ACHN (cell line): ENCODE results near the gene GPR152.

Source experiments
- DNase-seq: peaks from one replicate; pipeline ENCODE4 v3.0.0-alpha.2; 2015
- in situ Hi-C: cut with HindIII; loops from 2 replicates; pipeline ENCODE4 v1.10.0; 2017; ENCODE audit warnings: low sequenced_read_pairs, low pct_ligation_motif_present, low pct_unique_long_range_greater_than_20kb

The GPR152 gene

GRCh38 chr11:67452141-67452952 lies at the start of gene GPR152:
Gene GPR152, minus strand, starts transcription at chr11:67452729. Its CDS starts 5 bp downstream, at chr11:67452724.
- no peak for DNase-seq

GRCh38 chr11:67501854-67502253 lies 49.3 kb upstream of the GPR152 start:
- DNase-seq = no peak
- in situ Hi-C loops = no loop called here

More at GRCh38 chr11:67452141-67452952, at the start of gene GPR152:
- in situ Hi-C loops = no loop called here

GRCh38 chr11:67500831-67501715 lies 48.5 kb upstream of the GPR152 start:
- DNase-seq = no peak
- in situ Hi-C loops = no loop called here

- in situ Hi-C loops = no loop called here
- no peak for DNase-seq
Observed at GRCh38 chr11:67500484-67500821, 47.9 kb upstream of the GPR152 start.

- in situ Hi-C loops = no loop called here
Observed at GRCh38 chr11:67499808-67500483, 47.4 kb upstream of the GPR152 start.

GRCh38 chr11:67498544-67498972 lies 46.0 kb upstream of the GPR152 start:
- in situ Hi-C loops = no loop called here
- DNase-seq = no peak

More at GRCh38 chr11:67499808-67500483, 47.4 kb upstream of the GPR152 start:
- DNase-seq = no peak

- in situ Hi-C loops = no loop called here
- no peak for DNase-seq
Observed at GRCh38 chr11:67497656-67498291, 45.2 kb upstream of the GPR152 start.

- no peak for DNase-seq
- in situ Hi-C loops = no loop called here
Observed at GRCh38 chr11:67496113-67496512, 43.6 kb upstream of the GPR152 start.

- in situ Hi-C loops = no loop called here
Observed at GRCh38 chr11:67495234-67496005, 42.9 kb upstream of the GPR152 start.

GRCh38 chr11:67494371-67495233 lies 42.1 kb upstream of the GPR152 start:
- in situ Hi-C loops = no loop called here
- no peak for DNase-seq

More at GRCh38 chr11:67495234-67496005, 42.9 kb upstream of the GPR152 start:
- DNase-seq = no peak

- in situ Hi-C loops = no loop called here
- DNase-seq = no peak
Observed at GRCh38 chr11:67493548-67494370, 41.2 kb upstream of the GPR152 start.

GRCh38 chr11:67492801-67493547 lies 40.4 kb upstream of the GPR152 start:
- DNase-seq = no peak
- in situ Hi-C loops = no loop called here

GRCh38 chr11:67492069-67492727 lies 39.7 kb upstream of the GPR152 start:
- no peak for DNase-seq
- in situ Hi-C loops = no loop called here

- no peak for DNase-seq
- in situ Hi-C loops = no loop called here
Observed at GRCh38 chr11:67491276-67492068, 38.9 kb upstream of the GPR152 start.
